GM20431 (cell line): ENCODE measurements around the gene SORBS1.

Source experiments
- in situ Hi-C: fragments of 300-500 bp; cut with MseI, MboI; formaldehyde crosslinking; loops from one replicate; pipeline ENCODE4 v1.15.0; 2020; ENCODE audit warnings: low sequenced_read_pairs; ENCODE audit not compliant: unreplicated experiment

The SORBS1 gene

GRCh38 chr10:95403700-95404461, 157.3 kb downstream of the SORBS1 start:
- in situ Hi-C loops = no loop called here

- in situ Hi-C loops = no loop called here
Observed at GRCh38 chr10:95401704-95402469, 159.3 kb downstream of the SORBS1 start.

GRCh38 chr10:95400787-95401186, 160.4 kb downstream of the SORBS1 start:
- in situ Hi-C loops = no loop called here

GRCh38 chr10:95399183-95399582, 162.0 kb downstream of the SORBS1 start:
- in situ Hi-C loops = no loop called here

GRCh38 chr10:95397747-95398146, 163.4 kb downstream of the SORBS1 start:
- in situ Hi-C loops = no loop called here

GRCh38 chr10:95395947-95396449, 165.2 kb downstream of the SORBS1 start:
- in situ Hi-C loops = no loop called here

- in situ Hi-C loops = no loop called here
Observed at GRCh38 chr10:95394161-95394880, 166.8 kb downstream of the SORBS1 start.

- in situ Hi-C loops = no loop called here
Observed at GRCh38 chr10:95392681-95393164, 168.4 kb downstream of the SORBS1 start.

- in situ Hi-C loops = no loop called here
Observed at GRCh38 chr10:95392217-95392584, 169.0 kb downstream of the SORBS1 start.

- in situ Hi-C loops = no loop called here
Observed at GRCh38 chr10:95391581-95392216, 169.5 kb downstream of the SORBS1 start.

GRCh38 chr10:95391164-95391563, 170.0 kb downstream of the SORBS1 start:
- in situ Hi-C loops = no loop called here

GRCh38 chr10:95389982-95390381, 171.2 kb downstream of the SORBS1 start:
- in situ Hi-C loops = no loop called here

- in situ Hi-C loops = no loop called here
Observed at GRCh38 chr10:95389176-95389575, 172.0 kb downstream of the SORBS1 start.

GRCh38 chr10:95388539-95388938, 172.6 kb downstream of the SORBS1 start:
- in situ Hi-C loops = no loop called here

GRCh38 chr10:95388109-95388471, 173.1 kb downstream of the SORBS1 start:
- in situ Hi-C loops = no loop called here

GRCh38 chr10:95384011-95384704, 177.0 kb downstream of the SORBS1 start:
- in situ Hi-C loops = no loop called here

GRCh38 chr10:95382596-95382995, 178.6 kb downstream of the SORBS1 start:
- in situ Hi-C loops = no loop called here

GRCh38 chr10:95382174-95382573, 179.0 kb downstream of the SORBS1 start:
- in situ Hi-C loops = no loop called here

GRCh38 chr10:95377950-95378349, 183.2 kb downstream of the SORBS1 start:
- in situ Hi-C loops = no loop called here

GRCh38 chr10:95375418-95375817, 185.8 kb downstream of the SORBS1 start:
- in situ Hi-C loops = no loop called here
